HCT116 (cell line): ENCODE data around the gene PSME2. TPM values are rescaled to one million over a fixed set of nuclear protein-coding genes. Genes with fewer than 3 reads are reported as not detected.

Experiments used
- ATAC-seq: fragments of 200-7000 bp; cut with Tn5 transposase; 2 replicates; pipeline ENCODE4 v1.9.1; 2020; ENCODE audit warnings: mild to moderate bottlenecking, moderate library complexity
- BruUV-seq: library from RNA; stranded (reverse); fragments of 400-500 nt; replicated peaks from 2 replicates; lab custom pipeline; 2021; lab: Mats Ljungman, UMichigan
- CTCF ChIA-PET: fragments of 300-600 bp; sonication (Branson Sonifier 250); formaldehyde crosslinking; loops from one replicate; lab custom pipeline; 2021; ENCODE audit warnings: antibody characterized with exemption; lab: Charles Lee
- POLR2A ChIA-PET: fragments of 300-600, 350-600 bp; sonication (Branson Sonifier 250); formaldehyde crosslinking; loops from one replicate; lab custom pipeline; 2021; ENCODE audit warnings: antibody characterized with exemption; lab: Charles Lee
- RAD21 ChIA-PET, 2 experiments: fragments of 300-600 bp; sonication (Branson Sonifier 250); formaldehyde crosslinking; loops; one replicate each; lab custom pipeline; 2023; ENCODE audit warnings: low total read pairs in 2 of 2; ENCODE audit not compliant: uncharacterized antibody in 2 of 2, unreplicated experiment in 2 of 2, low non-redundant PET in 1 of 2; lab: Charles Lee
- DNase-seq: peaks from one replicate; pipeline ENCODE4 v3.0.0-alpha.2; 2010; ENCODE audit warnings: low read depth, low spot score
- H2AFZ ChIP-seq: fragments of 200-600 bp; shearing (Covaris generic), sonication (generic); 2 replicates; pipeline ENCODE4 v1.6.1; 2017; ENCODE audit warnings: low read depth, mixed run types, mixed read lengths, antibody characterized with exemption, low read length; ENCODE audit not compliant: poor library complexity, severe bottlenecking
- H3K27ac ChIP-seq: 2 replicates; pipeline ENCODE4 v1.5.1; 2012; ENCODE audit warnings: low read depth, low read length
- H3K27me3 ChIP-seq: fragments of 200-600 bp; sonication (generic); 2 replicates; pipeline ENCODE4 v1.6.1; 2016; ENCODE audit warnings: mixed run types, low read length, mixed read lengths; ENCODE audit not compliant: insufficient read depth
- H3K36me3 ChIP-seq, 2 experiments: fragments of 200-500 bp in 1 of 2; fragments of 200-600 bp in 1 of 2; sonication (Bioruptor generic) in 1 of 2; sonication (generic) in 1 of 2; 2 replicates each; pipeline versions ENCODE4 v1.5.1 to v1.6.1; 2014 to 2016; ENCODE audit warnings: low read length in 2 of 2, inconsistent platforms in 1 of 2, mixed read lengths in 1 of 2, mixed run types in 1 of 2; ENCODE audit not compliant: insufficient read depth in 2 of 2, control insufficient read depth in 1 of 2
- H3K4me1 ChIP-seq, 2 experiments: fragments of 200-600 bp in 1 of 2; sonication (generic) in 1 of 2; 2 replicates each; pipeline versions ENCODE4 v1.5.1 to v1.6.1; 2012 to 2017; ENCODE audit warnings: low read length in 2 of 2, inconsistent platforms in 1 of 2, mild to moderate bottlenecking in 1 of 2, mixed read lengths in 1 of 2, mixed run types in 1 of 2, moderate library complexity in 1 of 2; ENCODE audit not compliant: insufficient read depth in 2 of 2, control insufficient read depth in 1 of 2
- H3K4me2 ChIP-seq: fragments of 200-600 bp; sonication (generic); 2 replicates; pipeline ENCODE4 v1.6.1; 2017; ENCODE audit warnings: mixed run types, low read length, mixed read lengths
- H3K4me3 ChIP-seq, 2 experiments: fragments of 200-600 bp in 1 of 2; sonication (generic) in 1 of 2; replicated peaks in 1 of 2; 2 replicates each; pipeline ENCODE4 v1.5.1; 2011 to 2016; ENCODE audit warnings: low read length in 2 of 2, control low read depth in 1 of 2, low read depth in 1 of 2, mild to moderate bottlenecking in 1 of 2, mixed read lengths in 1 of 2, mixed run types in 1 of 2
- H3K79me2 ChIP-seq: fragments of 200-600 bp; sonication (generic); 2 replicates; pipeline ENCODE4 v1.6.1; 2017; ENCODE audit warnings: mild to moderate bottlenecking, mixed run types, low read length, moderate library complexity, mixed read lengths; ENCODE audit not compliant: insufficient read depth
- H3K9ac ChIP-seq: fragments of 200-600 bp; sonication (generic); 2 replicates; pipeline ENCODE4 v1.6.1; 2016; ENCODE audit warnings: low read length, mixed read lengths
- H3K9me2 ChIP-seq: fragments of 200-600 bp; sonication (generic), shearing (Covaris generic); 2 replicates; pipeline ENCODE4 v1.6.1; 2017; ENCODE audit warnings: mixed run types, mild to moderate bottlenecking, moderate library complexity; ENCODE audit not compliant: insufficient read depth
- H3K9me3 ChIP-seq, 2 experiments: fragments of 200-500 bp in 1 of 2; fragments of 200-600 bp in 1 of 2; sonication (Bioruptor generic) in 1 of 2; sonication (generic) in 1 of 2; 2 replicates each; pipeline ENCODE4 v1.6.1; 2014 to 2017; ENCODE audit warnings: low read length in 2 of 2, mixed read lengths in 2 of 2, inconsistent platforms in 1 of 2, low read depth in 1 of 2, mild to moderate bottlenecking in 1 of 2, mixed run types in 1 of 2, moderate library complexity in 1 of 2; ENCODE audit not compliant: control insufficient read depth in 1 of 2, insufficient read depth in 1 of 2
- H4K20me1 ChIP-seq: fragments of 200-600 bp; sonication (generic), shearing (Covaris generic); 2 replicates; pipeline ENCODE4 v1.6.1; 2017; ENCODE audit warnings: mixed run types, mild to moderate bottlenecking, moderate library complexity; ENCODE audit not compliant: insufficient read depth
- CBX3 ChIP-seq: IDR thresholded peaks from 2 replicates; pipeline ENCODE4 v1.6.1; 2012; ENCODE audit warnings: low read depth
- EZH2phosphoT487 ChIP-seq: fragments of 200-600 bp; IDR thresholded peaks from 2 replicates; pipeline ENCODE4 v1.6.1; 2018; ENCODE audit warnings: antibody characterized with exemption, borderline replicate concordance
- MAX ChIP-seq: IDR thresholded peaks from 2 replicates; pipeline ENCODE4 v1.6.1; 2012
- SIN3A ChIP-seq: IDR thresholded peaks from 2 replicates; pipeline ENCODE4 v1.6.1; 2012; ENCODE audit warnings: low read depth
- TCF7L2 ChIP-seq: IDR thresholded peaks from 2 replicates; pipeline ENCODE4 v1.7.0; 2011; ENCODE audit warnings: borderline replicate concordance, inconsistent platforms; ENCODE audit not compliant: insufficient read depth, insufficient read length; ENCODE audit errors: extremely low read depth
- YY1 ChIP-seq: IDR thresholded peaks from 2 replicates; pipeline ENCODE4 v1.6.1; 2011; ENCODE audit warnings: low read length, low read depth, moderate library complexity, mild to moderate bottlenecking; ENCODE audit not compliant: insufficient replicate concordance; ENCODE audit errors: extremely low read depth
- ZFX ChIP-seq: fragments of 450-650 bp; IDR thresholded peaks from 2 replicates; pipeline ENCODE4 v1.6.1; 2017
- intact Hi-C: fragments of 100-400 bp; cut with micrococcal nuclease; formaldehyde crosslinking; loops from 2 replicates; pipeline ENCODE4 v1.10.0; 2022
- total RNA-seq: library from RNA; stranded (reverse); gene quantifications from one replicate; pipeline ENCODE4 v1.2.1, GENCODE V29; 2021; ENCODE audit not compliant: unreplicated experiment

The PSME2 gene
- total RNA-seq, 1 experiment from 2014 or later: 160 TPM

- Histone ChIP-seq H3K4me2 (no peak overlapping the region), H3K27ac (no peak overlapping the region), H4K20me1 (no peaks in the 10 kb centered on the region), H3K9me3 (no peaks in the 10 kb centered on the region), H3K4me1 (no peaks in the 10 kb centered on the region), H3K9ac (no peak overlapping the region), H3K27me3 (no peaks in the 10 kb centered on the region), H2AFZ (no peak overlapping the region), H3K9me2 (no peaks in the 10 kb centered on the region), H3K4me3 (no peak overlapping the region), H3K79me2 (no peaks in the 10 kb centered on the region), H3K36me3 (peaks cover 0 to 7% of the 10 kb centered on the region in 2 experiments; a peak in 2 of 4 replicates)
- CTCF ChIA-PET: interaction anchor here (0.8 kb wide), 1 partner anchor 69 kb away, joined by 3 read pairs; no protein-coding TSS in a partner anchor
- BruUV-seq: no TSS peak
- RAD21 ChIA-PET: interaction anchor here in 1 of 2 experiments (0.7 kb wide), 1 partner anchor 13 kb away, joined by 3 read pairs; no protein-coding TSS in a partner anchor
- POLR2A ChIA-PET: interaction anchor here (0.6 to 1.9 kb wide), 3 partner anchors 9 to 26 kb away, joined by 3 to 8 read pairs (median 5); partner anchors contain the start of genes EMC9 and PSME1
- intact Hi-C loops: no loop called here
- TF ChIP-seq CBX3 (no peak), TCF7L2 (no peak), EZH2phosphoT487 (no peak), SIN3A (no peak), YY1 (no peak), MAX (no peak), ZFX (no peak)
- DNase-seq (no peak), ATAC-seq (no peak)
Observed at GRCh38 chr14:24126939-24127338, 19.5 kb downstream of the PSME2 start.
